Cortex of kidney (tissue), 1 donor: ENCODE measurements around the gene TMEM198.
A peak's percentile ranks its signal among the peaks of the same experiment; 100 is the strongest.

Source experiments
- DNase-seq: peaks from one replicate; lab custom pipeline; 2025; lab: John Stamatoyannopoulos, UW

TMEM198 gene

DNA sequence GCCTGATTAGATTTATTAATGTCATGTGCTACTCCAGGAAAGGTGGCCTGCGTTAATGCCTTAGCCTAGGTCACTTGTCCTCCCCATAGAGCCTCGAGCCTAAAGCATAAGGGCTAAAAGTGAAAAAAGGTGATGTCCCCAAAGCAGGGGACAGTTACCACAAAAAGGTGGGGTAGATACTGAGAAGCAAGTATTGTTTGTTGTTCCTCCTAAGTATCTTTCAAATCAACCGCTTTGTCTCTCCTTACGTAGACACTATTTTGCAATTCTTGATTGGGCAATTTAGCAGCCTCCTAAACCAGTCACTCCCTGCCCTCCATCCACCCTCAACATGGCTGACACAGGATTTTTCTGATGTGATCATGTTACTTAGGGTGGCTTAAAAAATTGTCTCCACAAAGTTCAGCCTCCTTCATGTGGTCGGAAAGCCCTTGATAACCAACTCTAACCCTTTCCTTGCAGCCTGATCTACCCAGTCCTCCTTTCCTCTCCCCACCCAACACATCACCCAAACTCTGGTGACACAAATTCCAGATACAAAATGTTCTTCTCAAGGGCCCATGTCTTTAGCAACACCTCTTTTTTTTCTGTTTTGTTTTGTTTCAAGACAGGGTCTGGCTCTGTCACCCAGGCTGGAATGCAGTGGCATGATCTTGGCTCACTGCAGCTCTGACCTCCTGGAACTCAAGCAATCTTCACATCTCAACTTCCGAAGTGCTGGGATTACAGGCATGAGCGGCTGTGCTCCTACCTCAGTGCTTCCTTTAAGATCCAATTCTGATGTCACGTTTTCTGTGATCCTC, 35.2 kb downstream of the TMEM198 start:
- no peak for DNase-seq

DNA sequence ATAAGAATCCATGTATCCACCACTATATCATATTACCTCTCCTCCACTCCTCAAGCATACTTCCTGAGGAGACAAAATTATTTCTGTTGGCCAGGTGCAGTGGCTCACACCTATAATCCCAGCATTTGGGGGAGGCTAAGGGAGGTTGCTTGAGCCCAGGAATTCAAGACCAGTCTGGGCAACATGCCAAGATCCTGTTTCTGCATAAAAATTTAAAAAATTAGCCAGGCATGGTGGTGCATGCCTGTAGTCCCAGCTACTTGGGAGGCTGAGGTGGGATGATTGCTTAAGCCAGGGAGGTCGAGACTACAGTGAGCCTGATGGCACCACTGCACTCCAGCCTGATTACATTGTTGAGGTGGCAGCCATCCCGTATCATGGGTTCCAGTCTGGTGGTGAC, 37.5 kb downstream of the TMEM198 start:
- DNase-seq = no peak

DNA sequence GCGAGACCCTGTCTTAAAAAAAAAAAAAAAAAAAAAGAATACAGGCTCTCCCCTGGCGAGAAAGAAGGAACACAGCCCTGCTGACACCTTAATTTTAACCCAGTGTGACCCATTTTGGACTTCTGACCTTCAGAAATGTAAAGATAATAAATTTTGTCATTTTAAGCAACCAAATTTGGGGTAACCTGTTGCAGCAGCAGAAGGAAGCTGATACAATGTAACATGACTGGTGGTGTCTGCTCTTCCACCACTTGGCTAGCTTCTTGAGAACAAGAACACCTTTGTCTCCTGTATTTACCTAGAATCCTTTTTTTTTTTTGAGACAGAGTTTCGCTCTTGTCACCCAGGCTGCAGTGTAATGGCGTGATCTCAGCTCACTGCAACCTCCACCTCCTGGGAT, 47.3 kb downstream of the TMEM198 start:
- DNase-seq = no peak

DNA sequence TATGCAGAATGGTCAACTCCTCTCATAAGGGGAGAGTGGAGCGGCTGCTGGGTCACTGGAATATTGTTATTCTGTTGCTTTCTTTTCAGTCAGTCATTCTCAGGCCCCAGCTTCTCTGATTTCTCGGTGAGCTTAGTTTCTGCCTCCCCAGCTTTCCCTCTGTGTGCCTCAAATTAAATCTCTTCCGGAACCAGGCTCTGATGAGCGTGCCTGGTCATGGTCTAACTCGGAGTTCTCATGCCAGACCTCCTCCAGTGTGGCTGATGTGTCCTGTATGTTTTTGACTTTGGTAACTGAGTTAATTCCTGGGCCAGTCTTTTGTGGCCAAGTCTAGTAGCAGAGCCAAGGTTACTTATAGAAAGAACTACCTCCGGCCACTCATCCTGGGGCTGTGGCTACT, 48.9 kb downstream of the TMEM198 start:
- DNase-seq = no peak

DNA sequence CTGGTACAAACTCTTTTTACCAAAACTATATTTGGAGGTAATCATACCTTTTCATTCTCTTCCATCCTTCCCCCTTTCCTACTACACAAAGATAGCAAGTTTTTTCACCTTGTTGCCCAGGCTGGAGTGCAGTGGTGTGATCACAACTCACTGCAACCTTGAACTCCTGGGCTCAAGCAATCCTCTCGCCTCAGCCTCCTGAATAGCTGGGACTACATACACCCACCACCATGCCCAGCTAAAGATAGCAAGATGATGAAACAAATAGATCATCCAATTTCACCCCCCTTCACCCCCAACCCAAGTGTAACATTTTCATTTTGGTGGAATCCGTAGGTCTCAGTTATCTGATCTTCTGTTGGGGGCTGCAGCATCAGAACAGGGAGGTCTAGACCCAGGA, 49.3 kb downstream of the TMEM198 start:
- DNase-seq = no peak

DNA sequence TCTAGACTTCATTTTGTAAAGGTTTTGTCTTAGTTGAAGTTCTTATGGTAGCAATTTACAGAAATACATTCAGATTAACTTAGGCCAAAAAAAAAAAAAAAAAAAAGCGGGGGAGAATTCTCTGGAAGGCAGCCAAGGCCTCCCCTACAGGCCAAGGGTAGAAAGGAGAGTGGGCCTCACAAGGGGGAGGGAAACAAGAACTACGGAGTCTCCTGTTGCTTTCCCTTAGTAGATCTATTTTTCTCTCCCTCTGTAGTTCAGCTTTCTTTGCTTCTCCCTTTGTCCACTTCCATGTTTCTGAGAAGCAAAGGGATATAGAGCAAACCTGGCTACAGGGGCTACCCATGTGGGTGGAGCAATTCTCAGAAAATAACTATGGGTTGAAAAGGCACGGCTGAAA, 51.4 kb downstream of the TMEM198 start:
- DNase-seq = no peak

DNA sequence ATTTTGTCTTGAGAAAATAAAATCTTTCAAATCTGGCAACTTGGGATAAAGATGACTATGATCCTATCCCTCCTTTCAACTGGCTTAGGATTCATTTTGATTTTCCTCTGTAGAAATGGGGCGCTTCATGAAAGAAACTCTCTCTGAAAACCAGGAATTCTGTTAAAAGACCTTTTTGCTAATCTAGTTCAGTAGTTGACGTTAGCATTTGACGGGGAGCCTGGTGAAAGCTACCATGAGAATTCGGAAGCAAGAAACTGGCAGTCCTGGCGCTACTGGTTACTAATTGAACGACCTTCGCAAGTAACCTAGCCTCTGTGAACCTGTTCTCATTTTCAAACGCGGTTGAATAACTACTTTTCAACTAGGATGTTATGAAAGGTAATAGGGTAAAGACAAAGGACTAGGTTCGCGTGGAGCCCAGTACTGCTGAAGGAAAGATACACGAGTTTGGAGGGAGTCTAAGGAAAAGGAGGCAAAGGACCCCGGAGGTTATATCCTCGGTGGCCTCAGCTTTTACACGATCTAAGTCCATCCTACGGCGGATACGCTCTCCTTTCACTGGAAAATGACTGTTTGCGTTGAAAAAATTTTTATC, 53.2 kb downstream of the TMEM198 start:
- no peak for DNase-seq

DNA sequence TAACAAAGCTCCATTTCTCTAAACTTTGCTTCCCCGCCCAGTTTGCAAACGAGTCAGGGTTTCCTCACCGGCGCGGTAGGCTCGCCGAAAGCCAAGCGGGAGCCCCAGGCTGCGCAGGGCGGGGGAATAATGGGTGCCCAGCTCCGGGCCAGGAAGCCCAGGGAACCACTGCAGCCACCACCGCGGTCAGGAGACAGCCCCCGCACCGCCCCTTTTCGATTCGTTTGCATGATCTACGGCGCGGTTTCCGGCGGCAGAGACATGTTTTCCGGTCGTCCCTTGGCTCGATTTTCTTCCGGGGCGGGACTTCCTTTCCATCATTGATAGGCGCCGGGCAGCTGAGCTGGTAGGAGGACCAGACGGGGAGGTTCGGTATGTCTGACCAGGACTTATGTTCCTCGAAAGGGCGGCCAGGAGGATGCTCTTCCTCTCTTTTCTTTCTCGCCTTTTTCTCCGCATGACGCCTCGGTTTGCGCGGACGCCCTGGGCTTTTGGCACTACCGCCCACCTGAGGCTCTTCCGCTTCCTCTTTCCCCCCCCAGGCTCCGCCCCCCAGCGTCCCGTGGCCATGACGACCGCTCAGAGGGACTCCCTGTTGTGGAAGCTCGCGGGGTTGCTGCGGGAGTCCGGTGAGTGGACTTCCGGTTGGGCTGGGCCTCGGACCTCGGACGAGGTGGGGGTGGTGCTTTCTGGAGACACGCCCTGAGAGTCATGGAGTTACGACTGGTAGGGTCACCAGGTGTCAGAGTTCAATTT, 53.9 kb downstream of the TMEM198 start, which contains the start of gene STK11IP:
Gene STK11IP, plus strand, starts transcription at position 306 of the 756 bp plus-strand sequence. Its CDS starts 263 bp downstream, at position 569.
- DNase-seq = peak; percentile 33

DNA sequence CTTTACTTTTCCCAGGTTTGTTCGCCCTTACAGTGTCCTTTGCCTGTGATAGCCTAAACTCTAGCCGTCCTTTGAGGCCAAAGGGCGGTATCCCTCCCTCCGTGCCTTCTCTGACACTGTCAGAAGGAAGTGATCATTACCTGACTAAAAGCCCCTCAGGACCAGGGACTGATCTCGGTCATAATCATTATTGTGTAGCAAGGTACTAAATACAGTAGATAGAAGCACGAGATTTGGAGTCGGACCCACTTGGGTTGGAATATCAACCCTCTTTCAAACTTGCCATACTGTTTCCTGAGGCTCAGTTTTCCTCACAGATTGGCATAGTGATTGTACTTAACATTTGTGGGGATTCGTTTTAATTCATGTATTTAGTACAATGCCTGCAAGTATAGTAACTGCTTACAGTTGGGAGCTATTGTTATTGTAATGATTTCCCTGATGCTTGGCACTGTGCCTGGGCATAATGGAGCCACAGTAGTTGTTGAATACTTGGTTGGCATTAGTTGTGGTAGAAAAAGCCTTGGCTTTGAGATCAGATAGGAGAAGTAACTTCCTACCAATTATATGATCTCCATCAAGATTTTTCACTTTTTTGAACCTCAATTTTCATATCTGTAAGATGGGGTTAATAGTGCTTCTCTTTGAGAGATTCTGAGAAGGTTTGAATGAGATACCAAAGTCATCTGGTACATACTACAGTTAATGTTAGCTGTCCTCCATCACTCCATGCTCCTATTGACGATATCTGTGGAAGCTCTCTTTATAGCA, 54.7 kb downstream of the TMEM198 start:
- no peak for DNase-seq
